SK-N-SH treated with all-trans-retinoic acid at 6 μM for 48 hours (cell line): ENCODE measurements around the gene FOLR2.

ENCODE experiments used
- ATAC-seq: fragments of 200-7000 bp; cut with Tn5 transposase; 3 replicates; pipeline ENCODE4 v1.9.1; 2020; ENCODE audit warnings: mild to moderate bottlenecking, moderate library complexity
- ARNTL ChIP-seq: fragments of 450-650 bp; formaldehyde crosslinking; IDR thresholded peaks from 2 replicates; pipeline ENCODE4 v1.5.0; 2020; ENCODE audit warnings: low read depth, mild to moderate bottlenecking, moderate library complexity, borderline replicate concordance
- BACH2 ChIP-seq: fragments of 250-450 bp; sonication (Bioruptor Pico); IDR thresholded peaks from 2 replicates; pipeline ENCODE4 v1.9.0; 2021; ENCODE audit warnings: mild to moderate bottlenecking, borderline replicate concordance
- CREB5 ChIP-seq: fragments of 250-450 bp; sonication (Bioruptor Pico); IDR thresholded peaks from 2 replicates; pipeline ENCODE4 v1.5.1; 2020; ENCODE audit warnings: low read depth, mild to moderate bottlenecking, moderate library complexity
- CSDC2 ChIP-seq: fragments of 250-450 bp; sonication (Bioruptor Pico); IDR thresholded peaks from 2 replicates; pipeline ENCODE4 v1.5.0; 2020; ENCODE audit warnings: mild to moderate bottlenecking, moderate library complexity
- GLIS3 ChIP-seq: fragments of 250-450 bp; sonication (Bioruptor Pico); IDR thresholded peaks from 2 replicates; pipeline ENCODE4 v1.5.0; 2020; ENCODE audit warnings: mild to moderate bottlenecking, moderate library complexity
- ISL1 ChIP-seq: fragments of 250-450 bp; sonication (Bioruptor Pico); IDR thresholded peaks from 2 replicates; pipeline ENCODE4 v2.1.2; 2022; ENCODE audit warnings: mild to moderate bottlenecking, moderate library complexity
- OSR1 ChIP-seq: fragments of 250-450 bp; sonication (Bioruptor Pico); IDR thresholded peaks from 2 replicates; pipeline ENCODE4 v1.8.0; 2022; ENCODE audit warnings: moderate library complexity, mild to moderate bottlenecking, inconsistent platforms
- PATZ1 ChIP-seq: fragments of 250-450 bp; sonication (Bioruptor Pico); IDR thresholded peaks from 2 replicates; pipeline ENCODE4 v1.8.0; 2020; ENCODE audit warnings: mild to moderate bottlenecking, moderate library complexity, borderline replicate concordance
- POU6F1 ChIP-seq: fragments of 250-450 bp; sonication (Bioruptor Pico); IDR thresholded peaks from 2 replicates; pipeline ENCODE4 v1.8.0; 2021; ENCODE audit warnings: low read depth, mild to moderate bottlenecking, moderate library complexity, borderline replicate concordance
- PPARA ChIP-seq: fragments of 250-450 bp; sonication (Bioruptor Pico); IDR thresholded peaks from 2 replicates; pipeline ENCODE4 v1.5.0; 2020; ENCODE audit warnings: mild to moderate bottlenecking, borderline replicate concordance
- RARB ChIP-seq: fragments of 250-450 bp; sonication (Bioruptor Pico); IDR thresholded peaks from 2 replicates; pipeline ENCODE4 v1.8.0; 2021; ENCODE audit warnings: mild to moderate bottlenecking, moderate library complexity
- SNAI2 ChIP-seq: fragments of 250-450 bp; sonication (Bioruptor Pico); IDR thresholded peaks from 2 replicates; pipeline ENCODE4 v1.5.0; 2020; ENCODE audit warnings: mild to moderate bottlenecking, moderate library complexity
- TCF4 ChIP-seq: fragments of 250-450 bp; sonication (Bioruptor Pico); IDR thresholded peaks from 2 replicates; pipeline ENCODE4 v1.8.0; 2021; ENCODE audit warnings: mild to moderate bottlenecking, moderate library complexity, borderline replicate concordance
- TSHZ2 ChIP-seq: fragments of 250-450 bp; sonication (Bioruptor Pico); IDR thresholded peaks from 2 replicates; pipeline ENCODE4 v1.5.0; 2020; ENCODE audit warnings: mild to moderate bottlenecking, moderate library complexity
- ZC3H10 ChIP-seq: fragments of 250-450 bp; sonication (Bioruptor Pico); IDR thresholded peaks from 2 replicates; pipeline ENCODE4 v1.5.1; 2021; ENCODE audit warnings: mild to moderate bottlenecking, moderate library complexity
- ZFP3 ChIP-seq: fragments of 250-450 bp; sonication (Bioruptor Pico); IDR thresholded peaks from 2 replicates; pipeline ENCODE4 v1.5.0; 2020; ENCODE audit warnings: mild to moderate bottlenecking, moderate library complexity
- ZFP30 ChIP-seq: fragments of 450-650 bp; formaldehyde crosslinking; IDR thresholded peaks from 2 replicates; pipeline ENCODE4 v1.5.0; 2022; ENCODE audit warnings: mild to moderate bottlenecking, moderate library complexity
- ZNF565 ChIP-seq: fragments of 450-650 bp; formaldehyde crosslinking; conservative IDR thresholded peaks from 2 replicates; pipeline ENCODE4 v1.5.0; 2020; ENCODE audit warnings: low read depth, mild to moderate bottlenecking, moderate library complexity
- ZNF70 ChIP-seq: fragments of 450-650 bp; formaldehyde crosslinking; IDR thresholded peaks from 2 replicates; pipeline ENCODE4 v1.5.0; 2020; ENCODE audit warnings: mild to moderate bottlenecking, moderate library complexity
- TF ChIP-seq, protein P1 (sequence below): fragments of 250-450 bp; sonication (Bioruptor Pico); IDR thresholded peaks from 2 replicates; pipeline ENCODE4 v1.5.1; 2021; ENCODE audit warnings: mild to moderate bottlenecking, moderate library complexity

FOLR2 gene

DNA sequence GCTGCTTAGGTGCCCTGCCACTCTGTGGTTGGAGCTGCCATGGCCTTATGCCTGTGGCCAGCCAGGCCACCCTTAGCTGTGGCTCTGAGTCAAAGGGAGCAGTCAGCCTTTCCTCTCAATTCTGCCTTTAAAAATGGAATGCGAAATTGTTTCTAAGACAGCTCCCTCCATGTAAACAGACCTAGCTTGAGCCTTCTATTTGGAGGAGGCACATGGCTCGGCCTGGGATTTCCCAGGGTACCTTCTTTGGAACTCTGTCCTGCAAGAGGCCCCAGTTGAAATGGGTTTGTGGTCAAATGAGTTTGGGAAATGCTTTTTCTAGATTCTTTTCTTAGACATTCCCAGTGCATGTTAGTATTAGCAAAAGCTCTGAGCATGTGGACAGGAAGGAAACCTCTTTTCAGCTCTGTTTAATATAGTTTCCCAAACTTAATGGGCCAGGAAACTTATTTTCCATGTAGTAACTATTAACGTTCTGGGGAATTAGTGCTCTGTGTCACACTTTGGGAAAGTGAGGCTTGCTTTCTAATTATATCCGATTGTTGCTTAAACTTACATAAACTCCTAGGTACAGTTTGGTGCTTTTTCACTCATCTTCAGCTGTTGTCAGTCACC lies 19.6 kb downstream of the FOLR2 start:
- ATAC-seq, result no peak
- TF ChIP-seq TSHZ2 (CRISPR knock-in tag) (no peak), OSR1 (CRISPR knock-in tag) (no peak), POU6F1 (CRISPR knock-in tag) (no peak), SNAI2 (no peak; the same call in 1 of the 2 replicates), CREB5 (CRISPR knock-in tag) (peak; percentile 38; the same call in 1 of the 2 replicates), ZNF70 (peak; percentile 4; the same call in 1 of the 2 replicates), ISL1 (CRISPR knock-in tag) (no peak), ZC3H10 (CRISPR knock-in tag) (peak; percentile 55; the same call in 1 of the 2 replicates), CSDC2 (CRISPR knock-in tag) (no peak), ZFP30 (CRISPR knock-in tag) (0 out of 2 replicates have a peak, but pooled peaks have one; percentile 9), ZNF565 (CRISPR knock-in tag) (no peak), ZFP3 (CRISPR knock-in tag) (no peak), RARB (CRISPR knock-in tag) (peak; percentile 20; the same call in 1 of the 2 replicates), ARNTL (CRISPR knock-in tag) (no peak; the same call in 1 of the 2 replicates), BACH2 (no peak), GLIS3 (CRISPR knock-in tag) (peak; percentile 87), TCF4 (CRISPR knock-in tag) (peak; percentile 12; the same call in 1 of the 2 replicates)
- TF ChIP-seq, protein P1, sequence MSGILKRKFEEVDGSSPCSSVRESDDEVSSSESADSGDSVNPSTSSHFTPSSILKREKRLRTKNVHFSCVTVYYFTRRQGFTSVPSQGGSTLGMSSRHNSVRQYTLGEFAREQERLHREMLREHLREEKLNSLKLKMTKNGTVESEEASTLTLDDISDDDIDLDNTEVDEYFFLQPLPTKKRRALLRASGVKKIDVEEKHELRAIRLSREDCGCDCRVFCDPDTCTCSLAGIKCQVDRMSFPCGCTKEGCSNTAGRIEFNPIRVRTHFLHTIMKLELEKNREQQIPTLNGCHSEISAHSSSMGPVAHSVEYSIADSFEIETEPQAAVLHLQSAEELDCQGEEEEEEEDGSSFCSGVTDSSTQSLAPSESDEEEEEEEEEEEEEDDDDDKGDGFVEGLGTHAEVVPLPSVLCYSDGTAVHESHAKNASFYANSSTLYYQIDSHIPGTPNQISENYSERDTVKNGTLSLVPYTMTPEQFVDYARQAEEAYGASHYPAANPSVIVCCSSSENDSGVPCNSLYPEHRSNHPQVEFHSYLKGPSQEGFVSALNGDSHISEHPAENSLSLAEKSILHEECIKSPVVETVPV (CRISPR knock-in tag), result peak; percentile 73

DNA sequence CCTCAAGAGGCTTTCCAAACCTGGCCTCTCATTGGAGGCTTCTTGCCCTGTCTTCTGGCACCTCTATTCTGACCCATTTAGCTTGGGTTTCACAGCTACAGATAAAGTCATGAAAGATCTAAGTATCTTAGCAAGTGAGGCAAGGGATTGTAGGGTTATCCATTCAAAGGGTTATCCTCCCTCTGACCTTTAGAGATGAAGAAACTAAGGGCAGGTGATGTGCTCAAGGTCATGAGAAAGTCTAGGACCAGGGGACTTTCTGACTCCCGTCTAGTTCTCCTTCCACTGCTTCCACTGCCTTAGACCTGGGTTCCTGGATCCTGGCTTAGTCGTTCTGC lies 20.1 kb downstream of the FOLR2 start:
- no peak for ATAC-seq
- TF ChIP-seq GLIS3 (CRISPR knock-in tag) (peak; percentile 74; the same call in 1 of the 2 replicates), ZNF70 (peak; percentile 15; the same call in 1 of the 2 replicates), PATZ1 (CRISPR knock-in tag) (no peak; the same call in 1 of the 2 replicates), PPARA (CRISPR knock-in tag) (peak; percentile 3; the same call in 1 of the 2 replicates), ZFP3 (CRISPR knock-in tag) (no peak)
- TF ChIP-seq, protein P1 (CRISPR knock-in tag), result no peak; the same call in 1 of the 2 replicates
